GM11168 (cell line): ENCODE data around the gene TMEM200A.

Experiments used
- in situ Hi-C: fragments of 300-500 bp; cut with MboI; formaldehyde crosslinking; loops from one replicate; pipeline ENCODE4 v1.12.0; 2022; ENCODE audit warnings: low sequenced_read_pairs; ENCODE audit not compliant: unreplicated experiment

The TMEM200A gene

DNA sequence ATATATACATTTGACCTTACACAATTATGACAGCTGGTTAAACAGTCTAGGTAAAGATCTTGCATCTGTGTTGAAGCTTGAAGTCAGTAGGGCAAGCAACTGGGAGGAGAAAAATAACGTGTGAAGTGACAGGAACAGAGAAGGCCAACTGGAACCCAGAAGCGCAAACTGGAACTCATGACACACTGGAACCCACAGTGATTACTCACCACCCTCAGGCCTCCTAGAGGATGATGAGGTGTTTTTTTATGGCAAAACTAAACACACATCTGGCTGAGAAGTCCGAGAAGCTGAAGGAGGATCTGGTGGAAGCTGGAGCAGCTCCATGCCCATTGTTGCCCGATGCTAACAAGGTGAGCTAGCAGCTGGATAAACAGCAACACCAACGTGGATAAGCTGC, 108.1 kb downstream of the TMEM200A start:
- in situ Hi-C loops: no loop called here

GRCh38 chr6:130482645-130483390, 117.0 kb downstream of the TMEM200A start:
- in situ Hi-C loops: no loop called here

DNA sequence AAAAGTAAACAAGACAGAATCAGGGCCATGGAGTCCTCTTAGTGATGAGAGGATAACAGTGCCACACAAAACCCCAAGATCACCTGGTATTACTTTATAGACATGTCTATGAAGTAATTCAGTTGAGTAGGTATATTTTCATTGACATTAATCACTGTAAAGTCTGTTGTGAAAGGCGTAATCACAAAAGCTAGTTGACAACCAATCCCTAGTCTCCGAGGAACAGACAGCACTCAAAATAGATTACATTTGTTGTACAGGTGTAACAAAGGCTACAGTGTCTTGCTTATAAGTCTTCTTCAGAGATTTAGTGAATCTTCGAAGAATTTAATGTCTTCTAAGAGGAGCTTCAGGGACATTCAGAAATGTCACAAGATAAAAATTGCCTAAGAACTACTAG, 120.1 kb downstream of the TMEM200A start:
- in situ Hi-C loops: no loop called here

- in situ Hi-C loops: no loop called here
Measured at GRCh38 chr6:130486417-130486816, 120.6 kb downstream of the TMEM200A start.

DNA sequence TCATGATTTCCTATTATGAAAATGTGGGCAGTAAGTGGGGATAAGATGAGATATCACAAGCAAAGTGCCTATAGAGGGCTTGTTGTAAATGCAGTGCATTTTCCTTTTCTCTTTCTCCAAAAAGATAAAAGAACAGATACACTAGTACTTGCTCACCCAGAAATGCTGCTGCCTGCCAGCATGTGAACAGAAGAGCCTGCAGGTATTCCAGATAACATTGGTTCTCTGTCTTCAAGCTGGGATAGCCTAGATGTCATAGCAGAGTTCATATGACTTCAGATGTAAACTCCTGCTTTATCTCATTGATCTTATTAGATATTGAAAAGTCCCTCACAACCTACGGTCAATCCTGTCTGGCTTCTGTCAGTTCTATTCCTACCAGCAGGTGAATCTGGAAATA, 123.7 kb downstream of the TMEM200A start:
- in situ Hi-C loops: no loop called here
